ENCODE data around the gene EFHC1. TPM values are rescaled to one million over a fixed set of nuclear protein-coding genes. Genes with fewer than 3 reads are reported as not detected.

Gene EFHC1
- total RNA-seq, 4 donors from 2014 or later: 17.1 to 28.4 (median 19.5) TPM

GRCh38 chr6:52554684-52555280 is 134.6 kb downstream of the EFHC1 start:
- Histone ChIP-seq H3K9me3 (no peaks in the 10 kb centered on the region), H3K27ac (peak overlapping the region in 1 of 4 donors; percentile 32), H3K4me1 (peaks cover 27 to 59% (median 45%) of the 10 kb centered on the region in 4 donors), H3K36me3 (no peaks in the 10 kb centered on the region), H3K27me3 (no peaks in the 10 kb centered on the region), H3K4me3 (no peak overlapping the region)
- no peak for DNase-seq
- in situ Hi-C loops (cut with MboI; ENCODE audit: low pct_ligation_motif_present in 1 of 4, low pct_unique_long_range_greater_than_20kb in 1 of 4, low sequenced_read_pairs in 3 of 4): no loop called here
- intact Hi-C loops (cut with DNase I; ENCODE audit: low total_unique reads): no loop called here
- no peak for TF ChIP-seq POLR2A (IDR thresholded peaks at IDR 0.05)
- no peak for TF ChIP-seq POLR2AphosphoS5 (IDR thresholded peaks at IDR 0.05)
- TF ChIP-seq CTCF (IDR thresholded peaks at IDR 0.05): no peak
- 91 to 98% methylated on average over 6 of the region's 6 CpGs for WGBS, 2 donors (ENCODE audit: low coverage in 1 of 2)

- Histone ChIP-seq H3K9me3 (no peaks in the 10 kb centered on the region), H3K27ac (peak overlapping the region; percentile 36 to 69 (median 59)), H3K27me3 (no peaks in the 10 kb centered on the region), H3K4me1 (peaks cover 22 to 50% (median 40%) of the 10 kb centered on the region in 4 donors), H3K36me3 (no peaks in the 10 kb centered on the region), H3K4me3 (no peak overlapping the region)
- DNase-seq: no peak
- in situ Hi-C loops (cut with MboI; ENCODE audit: low pct_ligation_motif_present in 1 of 4, low pct_unique_long_range_greater_than_20kb in 1 of 4, low sequenced_read_pairs in 3 of 4): no loop called here
- intact Hi-C loops (cut with DNase I; ENCODE audit: low total_unique reads): no loop called here
- TF ChIP-seq CTCF (IDR thresholded peaks at IDR 0.05): no peak
- TF ChIP-seq POLR2A (IDR thresholded peaks at IDR 0.05): no peak
- no peak for TF ChIP-seq EP300 (IDR thresholded peaks at IDR 0.05; ENCODE audit: low read depth)
- no peak for TF ChIP-seq POLR2AphosphoS5 (IDR thresholded peaks at IDR 0.05)
- 73 to 76% methylated on average over 5 of the region's 5 CpGs for whole genome bisulfite sequencing, 2 donors (ENCODE audit: low coverage in 1 of 2)
Observed at GRCh38 chr6:52555518-52556233, 135.5 kb downstream of the EFHC1 start.

- in situ Hi-C loops (cut with MboI; ENCODE audit: low pct_ligation_motif_present in 1 of 4, low pct_unique_long_range_greater_than_20kb in 1 of 4, low sequenced_read_pairs in 3 of 4): no loop called here
- WGBS, 2 donors (ENCODE audit: low coverage in 1 of 2): 64 to 72% methylated on average over 6 to 11 of the region's 11 CpGs
Observed at GRCh38 chr6:52557389-52558265, 137.5 kb downstream of the EFHC1 start.

GRCh38 chr6:52558266-52559000 is 138.3 kb downstream of the EFHC1 start:
- in situ Hi-C loops (cut with MboI; ENCODE audit: low pct_ligation_motif_present in 1 of 4, low pct_unique_long_range_greater_than_20kb in 1 of 4, low sequenced_read_pairs in 3 of 4) (no loop called here), intact Hi-C loops (cut with DNase I; ENCODE audit: low total_unique reads) (no loop called here)
- no peaks in the 10 kb centered on the region for H3K27me3 ChIP-seq
- peak overlapping the region; percentile 54 to 69 (median 59) for H3K27ac ChIP-seq
- H3K9me3 ChIP-seq: no peaks in the 10 kb centered on the region
- WGBS, 2 donors (ENCODE audit: low coverage in 1 of 2): 79 to 83% methylated on average over 4 to 6 of the region's 6 CpGs
- peaks cover 0 to 24% (median 14%) of the 10 kb centered on the region in 4 donors for H3K4me1 ChIP-seq
- TF ChIP-seq EP300 (IDR thresholded peaks at IDR 0.05; ENCODE audit: low read depth) (no peak), POLR2A (IDR thresholded peaks at IDR 0.05) (no peak), CTCF (IDR thresholded peaks at IDR 0.05) (no peak), POLR2AphosphoS5 (IDR thresholded peaks at IDR 0.05) (no peak)
- no peak for DNase-seq
- H3K36me3 ChIP-seq: no peaks in the 10 kb centered on the region
- H3K4me3 ChIP-seq: no peak overlapping the region

More at GRCh38 chr6:52557389-52558265, 137.5 kb downstream of the EFHC1 start:
- Histone ChIP-seq H3K27me3 (no peaks in the 10 kb centered on the region), H3K27ac (peak overlapping the region; percentile 54 to 69 (median 59)), H3K4me1 (peaks cover 3 to 31% (median 20%) of the 10 kb centered on the region in 4 donors), H3K9me3 (no peaks in the 10 kb centered on the region), H3K36me3 (no peaks in the 10 kb centered on the region), H3K4me3 (no peak overlapping the region)
- intact Hi-C loops (cut with DNase I; ENCODE audit: low total_unique reads): no loop called here
- DNase-seq: no peak
- TF ChIP-seq POLR2A (IDR thresholded peaks at IDR 0.05): no peak
- no peak for TF ChIP-seq POLR2AphosphoS5 (IDR thresholded peaks at IDR 0.05)

All from transverse colon (tissue), 4 donors.